H9 (cell line): ENCODE results near the gene ZSWIM4. TPM values are rescaled to one million over a fixed set of nuclear protein-coding genes. Genes with fewer than 3 reads are reported as not detected.

Source experiments
- DNase-seq: peaks from one replicate; pipeline ENCODE4 v3.0.0-alpha.2; 2017
- H2AFZ ChIP-seq: one replicate; pipeline ENCODE4 v1.6.1; 2013; ENCODE audit warnings: mild to moderate bottlenecking, low read length, control low read depth, moderate library complexity
- H2AK5ac ChIP-seq: 2 replicates; pipeline ENCODE4 v1.6.1; 2013; ENCODE audit warnings: low read length, control low read depth, mixed read lengths; ENCODE audit not compliant: insufficient read length
- H2BK120ac ChIP-seq: one replicate; pipeline ENCODE4 v1.6.1; 2013; ENCODE audit warnings: low read depth, mild to moderate bottlenecking, low read length, control low read depth, inconsistent platforms; ENCODE audit not compliant: poor library complexity, severe bottlenecking
- H2BK12ac ChIP-seq: 2 replicates; pipeline ENCODE4 v1.6.1; 2013; ENCODE audit warnings: low read length, control low read depth, mixed read lengths, low read depth; ENCODE audit not compliant: insufficient read length
- H2BK15ac ChIP-seq: 2 replicates; pipeline ENCODE4 v1.6.1; 2013; ENCODE audit warnings: low read depth, low read length, control low read depth
- H2BK20ac ChIP-seq: one replicate; pipeline ENCODE4 v1.6.1; 2013; ENCODE audit warnings: low read depth, mild to moderate bottlenecking, low read length, control low read depth, inconsistent platforms; ENCODE audit not compliant: poor library complexity, severe bottlenecking
- H2BK5ac ChIP-seq: 2 replicates; pipeline ENCODE4 v1.6.1; 2013; ENCODE audit warnings: low read length, control low read depth, mixed read lengths; ENCODE audit not compliant: insufficient read length
- H3K14ac ChIP-seq: 2 replicates; pipeline ENCODE4 v1.6.1; 2013; ENCODE audit warnings: low read length, control low read depth; ENCODE audit not compliant: insufficient read depth
- H3K18ac ChIP-seq: 2 replicates; pipeline ENCODE4 v1.6.1; 2013; ENCODE audit warnings: low read depth, mild to moderate bottlenecking, mixed read lengths, low read length, control low read depth; ENCODE audit not compliant: insufficient read length
- H3K23ac ChIP-seq: 2 replicates; pipeline ENCODE4 v1.6.1; 2013; ENCODE audit warnings: low read length, control low read depth, mixed read lengths, low read depth; ENCODE audit not compliant: insufficient read length
- H3K23me2 ChIP-seq: 2 replicates; pipeline ENCODE4 v1.6.1; 2013; ENCODE audit warnings: low read depth, mild to moderate bottlenecking, mixed read lengths, low read length, control low read depth; ENCODE audit not compliant: insufficient read length, poor library complexity, severe bottlenecking
- H3K27ac ChIP-seq: 2 replicates; pipeline ENCODE4 v1.5.1; 2013; ENCODE audit warnings: low read length, control low read depth, mixed read lengths, low read depth; ENCODE audit not compliant: insufficient read length
- H3K27me3 ChIP-seq: 2 replicates; pipeline ENCODE4 v1.6.1; 2013; ENCODE audit warnings: low read length, control low read depth, inconsistent platforms; ENCODE audit not compliant: insufficient read depth
- H3K4ac ChIP-seq: 2 replicates; pipeline ENCODE4 v1.6.1; 2013; ENCODE audit warnings: low read depth, mild to moderate bottlenecking, control low read depth, inconsistent platforms, low read length, moderate library complexity
- H3K4me1 ChIP-seq: 2 replicates; pipeline ENCODE4 v1.6.1; 2013; ENCODE audit warnings: low read length, control low read depth, inconsistent platforms; ENCODE audit not compliant: insufficient read depth
- H3K4me2 ChIP-seq: 2 replicates; pipeline ENCODE4 v1.6.1; 2013; ENCODE audit warnings: low read length, control low read depth, mixed read lengths; ENCODE audit not compliant: insufficient read length, insufficient read depth
- H3K56ac ChIP-seq: 2 replicates; pipeline ENCODE4 v1.6.1; 2013; ENCODE audit warnings: low read depth, mild to moderate bottlenecking, mixed read lengths, low read length, control low read depth; ENCODE audit not compliant: insufficient read length
- H3K79me1 ChIP-seq: 2 replicates; pipeline ENCODE4 v1.6.1; 2013; ENCODE audit warnings: low read depth, mild to moderate bottlenecking, moderate library complexity, low read length, control low read depth, inconsistent platforms; ENCODE audit not compliant: insufficient read depth, poor library complexity, severe bottlenecking
- H3K79me2 ChIP-seq: 2 replicates; pipeline ENCODE4 v1.6.1; 2013; ENCODE audit warnings: low read length, control low read depth, inconsistent platforms; ENCODE audit not compliant: insufficient read depth
- H3K9ac ChIP-seq: 2 replicates; pipeline ENCODE4 v1.6.1; 2013; ENCODE audit warnings: low read length, control low read depth, mixed read lengths; ENCODE audit not compliant: insufficient read length; ENCODE audit errors: extremely low read depth
- H3K9me3 ChIP-seq: one replicate; pipeline ENCODE4 v1.6.1; 2013; ENCODE audit warnings: low read depth, low read length, inconsistent platforms; ENCODE audit not compliant: control insufficient read depth
- H3T11ph ChIP-seq: one replicate; pipeline ENCODE4 v1.6.1; 2013; ENCODE audit warnings: mild to moderate bottlenecking, low read length, control low read depth, inconsistent platforms
- H4K20me1 ChIP-seq: one replicate; pipeline ENCODE4 v1.6.1; 2013; ENCODE audit not compliant: control insufficient read depth, insufficient read length, insufficient read depth
- H4K5ac ChIP-seq: 2 replicates; pipeline ENCODE4 v1.6.1; 2013; ENCODE audit warnings: low read depth, mild to moderate bottlenecking, mixed read lengths, low read length, control low read depth; ENCODE audit not compliant: insufficient read length
- H4K8ac ChIP-seq: replicated peaks from 2 replicates; pipeline ENCODE4 v1.6.1; 2013; ENCODE audit warnings: low read length, control low read depth, mixed read lengths, low read depth; ENCODE audit not compliant: insufficient read length
- H4K91ac ChIP-seq: 2 replicates; pipeline ENCODE4 v1.6.1; 2013; ENCODE audit warnings: low read depth, mild to moderate bottlenecking, moderate library complexity, mixed read lengths, low read length, control low read depth; ENCODE audit not compliant: insufficient read length
- H3K27ac Mint-ChIP-seq, 3 experiments: 2 replicates in 2 of 3; 3 replicates in 1 of 3; pipeline ENCODE4 v1.8.0; 2020 to 2021; ENCODE audit warnings: mixed read lengths in 3 of 3, mild to moderate bottlenecking in 1 of 3, moderate library complexity in 1 of 3
- H3K27me3 Mint-ChIP-seq: 2 replicates; pipeline ENCODE4 v1.8.0; 2021; ENCODE audit warnings: low read depth, mild to moderate bottlenecking, moderate library complexity, mixed read lengths
- H3K36me3 Mint-ChIP-seq, 3 experiments: 2 replicates in 2 of 3; 3 replicates in 1 of 3; pipeline ENCODE4 v1.8.0; 2020 to 2021; ENCODE audit warnings: low read depth in 3 of 3, mixed read lengths in 3 of 3; ENCODE audit not compliant: insufficient read depth in 1 of 3
- H3K4me1 Mint-ChIP-seq, 2 experiments: 2 replicates each; pipeline ENCODE4 v1.8.0; 2020; ENCODE audit warnings: mixed read lengths in 2 of 2
- H3K4me3 Mint-ChIP-seq, 2 experiments: 2 replicates in 1 of 2; 3 replicates in 1 of 2; pipeline ENCODE4 v1.8.0; 2020 to 2021; ENCODE audit warnings: mild to moderate bottlenecking in 2 of 2, mixed read lengths in 2 of 2, moderate library complexity in 1 of 2
- H3K9me3 Mint-ChIP-seq, 2 experiments: 2 replicates in 1 of 2; 3 replicates in 1 of 2; pipeline ENCODE4 v1.8.0; 2020; ENCODE audit warnings: mild to moderate bottlenecking in 2 of 2, mixed read lengths in 2 of 2, moderate library complexity in 1 of 2
- CTCF ChIP-seq: fragments of 200-600 bp; sonication (generic); conservative IDR thresholded peaks from 3 replicates; pipeline ENCODE4 v1.8.0; 2021; ENCODE audit warnings: antibody characterized with exemption, mild to moderate bottlenecking
- WGBS: extraction: QIAGEN DNeasy Blood & Tissue Kit; methylation state at CpG from one replicate; pipeline ENCODE4 v1.1.7; 2013; ENCODE audit warnings: missing lambda C conversion rate, low lambda C conversion rate, mixed read lengths; ENCODE audit not compliant: insufficient read length; ENCODE audit errors: extremely low coverage; 5-methylcytosine and 5-hydroxymethylcytosine counted together
- total RNA-seq: library from RNA; stranded (reverse); gene quantifications from 2 replicates; pipeline ENCODE4 v1.2.1, GENCODE V29; 2021

The ZSWIM4 gene
- total RNA-seq, 1 experiment from 2014 or later, result 50.7 TPM

GRCh38 chr19:13833330-13834243 is 38.3 kb downstream of the ZSWIM4 start:
- no CpG with 5 or more reads among the region's 59 CpGs for WGBS
- H2BK5ac ChIP-seq, result no peak overlapping the region
- Mint-ChIP-seq H3K27me3 (no peaks in the 10 kb centered on the region; the same call in 1 of the 2 replicates), H3K4me3 (peak overlapping the region; percentile 63 to 81), H3K4me1 (peaks cover 8 to 10% of the 10 kb centered on the region in 2 experiments; a peak in 3 of 4 replicates), H3K36me3 (peaks cover 10 to 24% (median 24%) of the 10 kb centered on the region in 3 experiments; a peak in 6 of 7 replicates), H3K27ac (peak overlapping the region; percentile 76 to 92 (median 77); a peak in 5 of 7 replicates), H3K9me3 (no peaks in the 10 kb centered on the region; a peak in 1 of 5 replicates)
- TF ChIP-seq CTCF, result peak; percentile 73
- peak overlapping the region; percentile 63 for H3K4me2 ChIP-seq
- no peaks in the 10 kb centered on the region for H3K27me3 ChIP-seq
- H2BK12ac ChIP-seq, result no peak overlapping the region
- no peak overlapping the region for H4K5ac ChIP-seq
- no peaks in the 10 kb centered on the region for H4K20me1 ChIP-seq
- no peak overlapping the region for H3K4ac ChIP-seq
- H3K18ac ChIP-seq, result peak overlapping the region; percentile 52
- H3K79me1 ChIP-seq, result no peaks in the 10 kb centered on the region
- no peak overlapping the region for H3K9ac ChIP-seq
- H3K14ac ChIP-seq, result 0 out of 2 replicates have a peak overlapping the region, but pooled peaks have one; percentile 14
- H4K8ac ChIP-seq, result no peak overlapping the region
- no peaks in the 10 kb centered on the region for H3K9me3 ChIP-seq
- H3K4me1 ChIP-seq, result no peaks in the 10 kb centered on the region; the same call in 1 of the 2 replicates
- H3K23ac ChIP-seq, result no peak overlapping the region
- H4K91ac ChIP-seq, result no peak overlapping the region
- peaks cover 7% of the 10 kb centered on the region for H3K23me2 ChIP-seq
- H2BK20ac ChIP-seq, result no peak overlapping the region
- no peak overlapping the region for H2BK15ac ChIP-seq
- no peak overlapping the region for H3K27ac ChIP-seq
- no peaks in the 10 kb centered on the region for H3K79me2 ChIP-seq
- H3T11ph ChIP-seq, result no peak overlapping the region
- H2AK5ac ChIP-seq, result no peak overlapping the region
- H2AFZ ChIP-seq, result no peak overlapping the region
- H2BK120ac ChIP-seq, result no peak overlapping the region
- peak; percentile 97 for DNase-seq
- H3K56ac ChIP-seq, result no peak overlapping the region
